HG02884 (cell line): ENCODE data around the gene CLN5.
"Not testable (repeated sequence)": the region's sequence is repeated elsewhere in the genome, so short reads cannot be mapped to it uniquely, and the experiment has no call there.

Experiments
- ATAC-seq: cut with Tn5 transposase; IDR thresholded peaks from one replicate; pipeline ENCODE4 v1.9.1; 2021; ENCODE audit warnings: mild to moderate bottlenecking, moderate library complexity; ENCODE audit not compliant: unreplicated experiment

Gene CLN5

GRCh38 chr13:76991796-76992547, at the start of gene CLN5:
Gene CLN5, plus strand, starts transcription at chr13:76992081. Its CDS starts 18 bp downstream, at chr13:76992099.
- ATAC-seq: peak; percentile 92

GRCh38 chr13:76942363-76942762, 49.5 kb upstream of the CLN5 start:
- ATAC-seq: no peak

GRCh38 chr13:76943646-76944045, 48.2 kb upstream of the CLN5 start:
- no peak for ATAC-seq

GRCh38 chr13:76944456-76944855, 47.4 kb upstream of the CLN5 start:
- ATAC-seq: no peak

- no peak for ATAC-seq
Measured at GRCh38 chr13:76948149-76948548, 43.7 kb upstream of the CLN5 start, which contains the start of gene ACOD1. Gene ACOD1, plus strand, starts transcription at chr13:76948511. Its CDS starts 48 bp downstream, at chr13:76948559.

GRCh38 chr13:76950101-76950500, 41.8 kb upstream of the CLN5 start:
- ATAC-seq: no peak

- ATAC-seq: no peak
Measured at GRCh38 chr13:76953968-76954367, 37.9 kb upstream of the CLN5 start.

GRCh38 chr13:76954538-76954937, 37.3 kb upstream of the CLN5 start:
- no peak for ATAC-seq

GRCh38 chr13:76955193-76955592, 36.7 kb upstream of the CLN5 start:
- no peak for ATAC-seq

GRCh38 chr13:76955661-76956060, 36.2 kb upstream of the CLN5 start:
- no peak for ATAC-seq

- ATAC-seq: no peak
Measured at GRCh38 chr13:76958841-76959432, 32.9 kb upstream of the CLN5 start.

- ATAC-seq: not testable (repeated sequence)
Measured at GRCh38 chr13:76959734-76960133, 32.1 kb upstream of the CLN5 start.

GRCh38 chr13:76965759-76966421, 26.0 kb upstream of the CLN5 start:
- ATAC-seq: no peak

- no peak for ATAC-seq
Measured at GRCh38 chr13:76967031-76967430, 24.9 kb upstream of the CLN5 start.

- ATAC-seq: no peak
Measured at GRCh38 chr13:76968041-76968440, 23.8 kb upstream of the CLN5 start.

- no peak for ATAC-seq
Measured at GRCh38 chr13:76969488-76970365, 22.2 kb upstream of the CLN5 start.

GRCh38 chr13:76971215-76971614, 20.7 kb upstream of the CLN5 start:
- ATAC-seq: peak; percentile 83

- no peak for ATAC-seq
Measured at GRCh38 chr13:76971851-76972829, 19.7 kb upstream of the CLN5 start.

GRCh38 chr13:76973920-76974617, 17.8 kb upstream of the CLN5 start:
- ATAC-seq: no peak
